Endothelial cell of umbilical vein (primary cell): ENCODE results near the gene CLIC4. TPM values are rescaled to one million over a fixed set of nuclear protein-coding genes. Genes with fewer than 3 reads are reported as not detected.

Source experiments
- BruUV-seq: library from RNA; stranded (reverse); fragments of 400-500 nt; replicated peaks from 2 replicates; lab custom pipeline; 2021; lab: Mats Ljungman, UMichigan
- CTCF ChIA-PET: fragments of 300-600, 350-600 bp; sonication (Branson Sonifier 250); formaldehyde crosslinking; loops from one replicate; lab custom pipeline; 2021; ENCODE audit warnings: antibody characterized with exemption, inconsistent platforms; lab: Charles Lee
- POLR2A ChIA-PET: fragments of 300-600, 350-600 bp; sonication (Branson Sonifier 250); formaldehyde crosslinking; loops from one replicate; lab custom pipeline; 2021; ENCODE audit warnings: antibody characterized with exemption, inconsistent platforms; lab: Charles Lee
- DNase-seq: peaks from one replicate; pipeline ENCODE4 v3.0.0-alpha.2; 2011; ENCODE audit warnings: low read depth, low spot score
- FAIRE-seq: peaks from 2 replicates; lab custom pipeline; 2011; peaks lifted over from hg19 to GRCh38; lab: Jason Lieb, UNC
- H2AFZ ChIP-seq: 2 replicates; pipeline ENCODE4 v1.6.0; 2012; ENCODE audit warnings: low read depth, low read length, control low read depth, inconsistent platforms
- H3K27ac ChIP-seq: 2 replicates; pipeline ENCODE4 v1.5.1; 2011; ENCODE audit warnings: low read depth, mild to moderate bottlenecking, control low read depth, low read length, moderate library complexity; ENCODE audit not compliant: insufficient read depth
- H3K27me3 ChIP-seq, 2 experiments: 2 replicates each; pipeline versions ENCODE4 v1.6.0 to v1.6.1; 2011; ENCODE audit warnings: low read length in 2 of 2, mixed read lengths in 1 of 2; ENCODE audit not compliant: control insufficient read depth in 2 of 2, insufficient read depth in 2 of 2
- H3K36me3 ChIP-seq, 2 experiments: 2 replicates in 1 of 2; 3 replicates in 1 of 2; pipeline ENCODE4 v1.5.1; 2011; ENCODE audit warnings: low read length in 2 of 2, mild to moderate bottlenecking in 1 of 2, moderate library complexity in 1 of 2; ENCODE audit not compliant: control insufficient read depth in 2 of 2, insufficient read depth in 2 of 2; ENCODE audit errors: extremely low read depth in 1 of 2
- H3K4me1 ChIP-seq: 3 replicates; pipeline ENCODE4 v1.5.1; 2011; ENCODE audit warnings: mild to moderate bottlenecking, low read length; ENCODE audit not compliant: control insufficient read depth, insufficient read depth; ENCODE audit errors: extremely low read depth
- H3K4me2 ChIP-seq: 2 replicates; pipeline ENCODE4 v1.6.1; 2011; ENCODE audit warnings: low read length, control low read depth, mixed read lengths; ENCODE audit not compliant: insufficient read depth
- H3K4me3 ChIP-seq, 3 experiments: fragments of 200-600 bp in 1 of 3; sonication (generic), shearing (Covaris generic) in 1 of 3; replicated peaks in 1 of 3; 2 replicates each; pipeline ENCODE4 v1.5.1; 2011 to 2016; ENCODE audit warnings: control low read depth in 3 of 3, low read length in 3 of 3, mild to moderate bottlenecking in 2 of 3, inconsistent platforms in 1 of 3, low read depth in 1 of 3, moderate library complexity in 1 of 3; ENCODE audit not compliant: insufficient read depth in 1 of 3
- H3K79me2 ChIP-seq: 2 replicates; pipeline ENCODE4 v1.6.0; 2012; ENCODE audit warnings: low read length, inconsistent platforms; ENCODE audit not compliant: control insufficient read depth, insufficient read depth
- H3K9ac ChIP-seq: replicated peaks from 2 replicates; pipeline ENCODE3; 2011; ENCODE audit warnings: low read length, control low read depth; ENCODE audit not compliant: insufficient read depth; ENCODE audit errors: extremely low read depth
- H3K9me1 ChIP-seq: replicated peaks from 3 replicates; pipeline ENCODE4 v1.6.0; 2011; ENCODE audit warnings: mild to moderate bottlenecking, low read length; ENCODE audit not compliant: control insufficient read depth, insufficient read depth; ENCODE audit errors: extremely low read depth
- H3K9me3 ChIP-seq: replicated peaks from 2 replicates; pipeline ENCODE4 v1.5.1; 2012; ENCODE audit warnings: low read length, inconsistent platforms; ENCODE audit not compliant: control insufficient read depth, insufficient read depth
- H4K20me1 ChIP-seq: replicated peaks from 2 replicates; pipeline ENCODE3; 2011; ENCODE audit warnings: mild to moderate bottlenecking, low read length; ENCODE audit not compliant: control insufficient read depth, insufficient read depth; ENCODE audit errors: extremely low read depth
- CTCF ChIP-seq, 2 donors: IDR thresholded peaks; 1 replicate in 1 of 2; 2 replicates in 1 of 2; pipeline ENCODE4 v1.5.1; 2011; ENCODE audit warnings: low read length in 2 of 2, mild to moderate bottlenecking in 2 of 2, moderate library complexity in 2 of 2, control low read depth in 1 of 2, inconsistent platforms in 1 of 2, low read depth in 1 of 2; ENCODE audit not compliant: insufficient read depth in 1 of 2; ENCODE audit errors: extremely low read depth in 1 of 2
- EZH2 ChIP-seq: IDR thresholded peaks from 2 replicates; pipeline ENCODE4 v1.6.1; 2012; ENCODE audit warnings: borderline replicate concordance, low read depth, mild to moderate bottlenecking, moderate library complexity, low read length, inconsistent platforms; ENCODE audit not compliant: severe bottlenecking
- FOS ChIP-seq: IDR thresholded peaks from 2 replicates; pipeline ENCODE4 v1.6.1; 2011; ENCODE audit warnings: mild to moderate bottlenecking, low read length, moderate library complexity, borderline replicate concordance; ENCODE audit not compliant: insufficient read depth
- GATA2 ChIP-seq: IDR thresholded peaks from 2 replicates; pipeline ENCODE4 v1.7.0; 2011; ENCODE audit warnings: low read depth, mild to moderate bottlenecking, moderate library complexity, mixed read lengths, low read length; ENCODE audit not compliant: insufficient read length, insufficient read depth
- JUN ChIP-seq: IDR thresholded peaks from 2 replicates; pipeline ENCODE4 v1.6.1; 2011; ENCODE audit warnings: borderline replicate concordance, low read depth; ENCODE audit not compliant: insufficient read length, insufficient read depth
- MAX ChIP-seq: IDR thresholded peaks from 2 replicates; pipeline ENCODE4 v1.6.1; 2011; ENCODE audit not compliant: insufficient read depth, insufficient read length
- MYC ChIP-seq: IDR thresholded peaks from one replicate; pipeline ENCODE4 v1.6.1; 2011; ENCODE audit warnings: mild to moderate bottlenecking, low read depth, low read length
- POLR2A ChIP-seq: IDR thresholded peaks from 2 replicates; pipeline ENCODE4 v1.6.1; 2012; ENCODE audit warnings: low read depth, mild to moderate bottlenecking, control low read depth, low read length
- POLR2AphosphoS5 ChIP-seq: IDR thresholded peaks from 2 replicates; pipeline ENCODE4 v1.6.1; 2012; ENCODE audit warnings: low read depth, mild to moderate bottlenecking, control low read depth, low read length, moderate library complexity; ENCODE audit not compliant: insufficient read depth
- dilution Hi-C: fragments of 300-500 bp; cut with MboI; formaldehyde crosslinking; loops from one replicate; pipeline ENCODE4 v1.15.0; 2019; ENCODE audit warnings: low sequenced_read_pairs; ENCODE audit not compliant: extremely low pct_ligation_motif_present
- intact Hi-C: fragments of 100-400 bp; cut with micrococcal nuclease; formaldehyde crosslinking; loops from one replicate; pipeline ENCODE4 v1.10.0; 2022
- polyA plus RNA-seq, 4 experiments: library from polyadenylated mRNA; depleted of rRNA in 3 of 4; stranded (reverse) in 3 of 4; unstranded in 1 of 4; fragments of >200 nt; gene quantifications; 2 replicates each; pipeline versions ENCODE4 v1.2.1 to v1.2.3, GENCODE V29; 2011 to 2012; ENCODE audit warnings: missing spikeins in 1 of 4
- total RNA-seq: library from RNA; stranded (reverse); gene quantifications from 2 replicates; pipeline ENCODE4 v1.2.3, GENCODE V29; 2021

Gene CLIC4
- total and polyA plus RNA-seq, 2 donors (not counting 3 experiments of a cell fraction or from before 2014, with no cell fraction given) = 97.5 to 330 TPM

GRCh38 chr1:24783713-24784112 is 38.5 kb downstream of the CLIC4 start:
- BruUV-seq = no TSS peak
- no peak for FAIRE-seq

More at GRCh38 chr1:24783713-24784112, 38.5 kb downstream of the CLIC4 start:
- Histone ChIP-seq H3K9me1 (no peaks in the 10 kb centered on the region), H3K4me2 (no peak overlapping the region), H3K79me2 (peaks cover 92% of the 10 kb centered on the region), H3K4me1 (peaks cover 2% of the 10 kb centered on the region), H3K9me3 (no peaks in the 10 kb centered on the region), H3K36me3 (no peaks in the 10 kb centered on the region), H2AFZ (no peak overlapping the region), H3K4me3 (no peak overlapping the region), H4K20me1 (peaks cover 8% of the 10 kb centered on the region), H3K27ac (no peak overlapping the region), H3K9ac (no peak overlapping the region), H3K27me3 (no peaks in the 10 kb centered on the region)
- intact Hi-C loops (no loop called here), dilution Hi-C loops (no loop called here)
- TF ChIP-seq MAX (no peak), CTCF (IDR thresholded peaks at IDR 0.05; ENCODE audit: extremely low read depth in 1 of 2, insufficient read depth in 1 of 2, low read depth in 1 of 2, low read length in 2 of 2) (no peak), EZH2 (no peak), FOS (no peak), GATA2 (no peak), JUN (no peak), POLR2AphosphoS5 (no peak), POLR2A (no peak), MYC (no peak)
- CTCF ChIA-PET = interaction anchor here (0.6 to 2.2 kb wide), 5 partner anchors 7 to 95 kb away, joined by 3 to 10 read pairs (median 3); no protein-coding TSS in a partner anchor
- DNase-seq = no peak
- POLR2A ChIA-PET = no interaction called here
